Stimulated activated CD8-positive, alpha-beta memory T cell treated with anti-CD3 and anti-CD28 coated beads, Interleukin-7, amount 100 ng/mL, for 24 hours (primary cell): ENCODE data around the gene MTG2.

Experiments used
- DNase-seq: peaks from one replicate; pipeline ENCODE4 v3.0.0-alpha.2; 2020; ENCODE audit warnings: low read depth

MTG2 gene

DNA sequence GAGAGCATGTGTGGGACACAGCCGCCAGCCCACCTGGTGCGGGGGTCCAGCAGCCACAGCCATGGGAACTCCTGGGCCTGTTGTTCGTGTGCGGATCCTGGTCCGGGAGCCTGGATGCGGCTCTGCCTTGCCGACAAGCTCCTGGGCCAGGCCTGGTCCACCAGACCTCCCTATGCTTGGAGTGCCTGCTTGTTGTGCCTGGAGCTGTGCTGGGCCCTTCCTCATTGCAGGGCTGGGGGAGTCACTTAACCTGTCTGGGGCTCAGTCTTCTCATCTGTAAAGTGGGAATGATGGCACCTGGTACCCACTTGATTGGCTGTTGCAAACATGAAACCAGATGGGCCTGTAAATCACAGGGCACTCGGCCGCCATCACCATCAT is 52.9 kb downstream of the MTG2 start:
- no peak for DNase-seq

DNA sequence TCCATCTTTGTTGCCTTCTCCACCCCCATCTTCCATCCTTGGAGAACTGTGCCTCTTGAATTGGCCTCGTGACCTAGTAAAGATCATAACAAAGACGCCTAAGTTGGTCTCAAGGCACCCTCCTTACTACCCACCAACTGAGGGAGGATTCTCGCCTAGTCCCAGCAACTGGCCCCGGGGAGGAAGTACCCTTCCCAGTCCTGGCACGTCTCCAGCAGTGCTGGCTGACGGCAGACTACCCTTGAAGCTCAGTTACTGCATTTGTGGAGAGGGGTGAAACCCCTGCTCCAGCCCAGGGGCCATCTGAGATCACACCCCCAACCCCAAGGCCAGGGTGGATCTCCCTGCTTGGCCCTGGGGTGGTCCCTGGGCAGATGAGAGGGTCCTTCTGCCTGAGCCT is 53.4 kb downstream of the MTG2 start:
- DNase-seq: no peak

GRCh38 chr20:62236766-62237513 is 54.1 kb downstream of the MTG2 start:
- no peak for DNase-seq

GRCh38 chr20:62237514-62237800 is 54.6 kb downstream of the MTG2 start:
- DNase-seq: no peak

- peak; percentile 100 for DNase-seq
Measured at GRCh38 chr20:62237801-62238568, 55.2 kb downstream of the MTG2 start, which contains the start of gene OSBPL2. TSS of gene OSBPL2 (plus strand) at chr20:62238521. CDS start at chr20:62256185, 17,664 bp downstream.

DNA sequence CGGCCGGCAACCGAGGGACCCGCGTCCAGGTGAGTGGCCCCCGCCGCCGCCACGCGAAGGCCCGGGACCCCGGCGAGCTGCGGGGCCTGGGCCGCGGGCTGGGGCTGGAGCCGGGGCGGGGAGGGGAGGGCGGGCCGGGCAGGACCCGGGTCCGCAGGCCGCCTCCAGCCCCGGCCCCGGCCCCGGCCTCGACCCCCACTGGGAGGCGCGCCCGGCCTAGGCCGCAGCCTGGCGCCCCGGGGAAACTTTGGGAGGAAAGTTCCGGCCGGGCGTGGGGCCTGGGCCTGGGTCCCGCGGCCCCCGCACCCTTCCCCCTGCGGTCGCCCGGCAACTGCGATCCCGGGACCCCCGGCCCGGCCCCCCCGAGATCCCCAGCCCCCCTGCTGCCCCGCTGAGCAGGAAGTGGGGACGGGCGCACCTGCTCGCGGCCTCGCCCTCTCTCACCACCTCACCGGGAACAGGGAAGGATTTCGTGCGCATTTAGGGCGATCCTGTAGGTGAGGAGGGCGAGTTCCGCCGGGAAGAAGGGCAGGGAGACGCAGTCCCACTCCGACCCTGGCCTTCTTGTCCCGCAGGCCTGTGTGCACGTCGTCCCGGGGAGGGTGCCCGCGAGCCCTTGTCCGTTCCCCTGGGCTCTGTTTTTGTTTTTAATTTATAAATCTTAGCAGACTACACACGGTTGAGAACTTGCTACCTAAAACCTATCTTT is 55.9 kb downstream of the MTG2 start:
- no peak for DNase-seq

GRCh38 chr20:62239278-62239879 is 56.6 kb downstream of the MTG2 start:
- no peak for DNase-seq

- DNase-seq: no peak
Measured at GRCh38 chr20:62240020-62240685, 57.3 kb downstream of the MTG2 start.

- DNase-seq: no peak
Measured at GRCh38 chr20:62241506-62241905, 58.7 kb downstream of the MTG2 start.

DNA sequence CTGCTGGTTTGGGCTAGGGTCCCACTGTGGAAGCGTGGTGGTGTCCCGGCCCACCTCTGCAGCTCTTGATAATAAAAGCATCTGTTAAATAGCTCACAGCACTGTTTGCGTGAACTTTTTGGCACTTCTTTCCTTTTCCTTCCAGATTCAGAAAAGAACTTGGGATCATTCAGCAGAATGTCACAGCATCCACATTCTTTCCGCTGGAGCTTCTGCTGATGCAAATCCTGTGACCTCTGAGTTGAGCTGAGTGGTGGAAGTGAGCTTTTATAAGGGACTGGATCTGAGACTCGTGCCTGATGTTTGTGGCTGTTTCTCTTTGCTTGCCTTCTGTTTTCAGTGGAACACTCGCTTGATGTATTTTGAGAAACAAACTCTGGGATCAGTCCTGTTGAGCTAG is 59.3 kb downstream of the MTG2 start:
- DNase-seq: no peak

- no peak for DNase-seq
Measured at GRCh38 chr20:62243106-62243505, 60.3 kb downstream of the MTG2 start.

DNA sequence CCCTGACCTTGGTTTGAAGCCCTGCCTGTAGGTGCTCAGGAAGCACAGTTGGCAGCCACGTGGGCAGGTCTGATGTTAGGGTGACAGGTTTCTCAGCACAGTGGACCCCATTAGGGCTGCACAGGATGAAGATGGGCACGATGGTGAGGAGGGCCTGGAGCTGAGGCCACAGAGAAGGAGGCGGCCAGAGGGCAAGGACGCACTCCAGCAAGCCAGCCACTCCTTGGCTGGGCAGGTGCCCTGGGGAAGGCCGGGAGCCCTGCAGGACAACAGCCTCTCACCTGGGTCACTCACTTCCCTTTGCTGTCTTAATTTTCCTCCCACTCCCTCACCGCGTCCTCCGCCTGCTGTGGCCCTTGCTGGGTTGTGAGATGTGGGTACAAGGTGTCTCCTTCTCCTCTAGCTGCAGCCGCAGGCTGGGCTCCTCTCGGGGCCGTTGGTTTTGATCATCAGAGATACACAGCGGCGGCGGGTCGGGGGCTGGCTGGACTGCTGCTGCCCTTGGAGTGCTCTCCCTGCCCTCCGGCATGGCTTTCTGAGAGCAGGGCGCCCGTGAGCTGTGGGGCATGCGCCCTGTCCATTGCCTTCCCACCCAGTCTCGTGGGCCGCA is 61.2 kb downstream of the MTG2 start:
- DNase-seq: no peak

GRCh38 chr20:62244644-62245108 is 61.8 kb downstream of the MTG2 start:
- no peak for DNase-seq

DNA sequence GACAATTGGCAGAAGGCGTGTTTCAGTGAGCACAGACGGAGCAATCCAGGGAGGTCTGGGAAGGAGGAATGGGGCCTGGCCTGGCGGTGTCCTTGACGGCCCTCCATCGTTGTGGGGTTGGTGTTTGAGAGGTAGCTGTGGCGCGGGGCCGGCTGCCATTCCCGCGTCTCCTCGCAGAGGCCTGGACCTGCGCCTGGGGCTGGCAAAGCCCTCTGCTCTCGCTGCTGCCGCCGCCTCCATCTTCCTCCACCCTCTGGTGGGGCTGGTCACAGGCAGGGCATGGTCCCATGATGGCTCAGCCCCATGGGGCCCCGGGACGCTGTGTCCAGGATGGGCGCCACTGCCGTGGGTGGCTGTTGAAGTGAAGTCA is 63.1 kb downstream of the MTG2 start:
- DNase-seq: no peak

DNA sequence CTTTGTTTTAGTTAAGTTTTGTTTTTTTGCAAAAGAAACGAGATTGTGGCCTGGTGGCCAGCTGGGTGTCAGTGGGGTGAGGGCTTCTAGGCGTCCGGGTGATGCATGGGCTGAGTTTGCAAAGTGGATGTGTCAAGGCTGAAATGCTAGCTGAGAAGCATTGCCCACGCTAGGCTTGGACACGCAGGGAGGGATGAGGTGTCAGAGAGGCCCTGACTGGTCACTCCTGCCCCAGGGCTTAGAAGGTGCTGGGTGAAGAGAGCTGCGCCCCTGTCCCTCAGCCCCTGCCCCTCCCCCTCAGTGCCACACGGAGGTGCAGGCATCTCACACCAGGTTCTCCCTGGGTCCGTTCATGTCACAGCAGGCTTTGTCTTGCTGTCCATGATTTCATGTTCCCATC is 63.6 kb downstream of the MTG2 start:
- no peak for DNase-seq

DNA sequence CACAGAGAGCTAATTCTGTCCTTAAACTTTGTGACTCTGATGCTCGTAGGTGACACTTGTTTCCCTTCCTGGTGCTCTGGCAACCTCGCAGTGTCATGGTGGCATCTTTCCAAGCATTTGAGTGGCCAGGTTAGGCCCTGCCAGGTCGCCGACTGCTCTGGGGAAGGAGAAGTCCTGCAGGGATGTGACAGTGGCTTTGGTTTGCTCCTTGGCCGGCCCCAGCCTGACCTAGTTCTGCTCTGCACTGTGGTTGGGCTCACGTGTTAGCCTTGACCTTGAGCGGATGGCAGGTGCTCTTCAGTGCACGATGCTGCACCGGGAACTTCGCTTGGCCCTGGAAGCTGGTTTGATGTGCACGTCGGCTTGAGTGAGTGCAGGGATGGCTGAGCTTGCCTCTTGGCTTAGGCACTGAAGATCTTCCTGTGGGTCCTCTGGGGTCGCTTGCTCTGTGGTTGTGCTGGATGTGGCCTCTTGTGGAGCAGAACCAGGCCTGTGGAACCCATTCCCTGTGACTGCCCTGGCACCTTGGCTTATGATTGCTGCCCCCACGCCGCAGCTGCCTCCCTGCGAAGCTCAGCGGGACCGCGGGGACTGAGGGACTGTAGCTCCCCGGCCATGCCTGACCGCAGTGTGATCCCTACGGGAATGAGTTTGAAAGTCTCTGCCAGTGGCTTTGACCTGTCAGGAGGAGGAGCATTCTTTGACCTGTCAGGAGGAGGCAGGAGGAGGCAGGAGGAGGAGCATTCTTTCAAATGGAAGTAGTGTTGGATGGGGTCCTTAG is 64.2 kb downstream of the MTG2 start:
- DNase-seq: no peak

GRCh38 chr20:62248890-62249560 is 66.2 kb downstream of the MTG2 start:
- DNase-seq: no peak

DNA sequence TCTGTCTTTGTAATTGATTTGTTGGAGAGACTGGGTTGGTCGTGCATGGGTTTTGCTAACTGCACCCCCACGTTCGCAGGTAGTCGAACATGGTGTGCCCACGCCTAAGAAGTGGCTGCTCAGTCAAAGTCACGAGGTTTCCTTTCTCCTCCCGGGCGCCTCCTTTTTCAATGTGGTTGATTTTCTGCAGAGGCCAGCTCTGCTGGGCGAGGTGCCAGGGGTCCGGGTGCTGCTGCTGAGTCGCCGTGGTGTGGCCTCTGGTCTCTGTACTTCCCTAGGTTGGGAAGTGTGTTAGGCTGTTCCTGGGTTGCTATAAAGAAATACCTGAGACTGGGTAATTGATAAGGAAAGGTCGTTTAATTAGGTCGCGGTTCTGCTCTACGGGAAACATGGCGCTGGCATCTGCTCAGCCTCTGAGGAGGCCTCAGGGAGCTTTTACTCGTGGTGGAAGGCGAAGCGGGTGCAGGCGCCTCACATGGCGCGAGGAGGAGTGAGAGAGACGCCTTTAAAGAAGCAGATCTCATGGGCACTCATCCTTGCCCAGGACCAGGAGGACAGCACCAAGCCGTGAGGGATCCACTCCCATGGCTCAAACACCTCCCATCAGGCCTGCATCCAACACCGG is 69.6 kb downstream of the MTG2 start:
- DNase-seq: no peak
